ENCODE measurements around the gene NDE1.

GRCh38 chr16:15643946-15644250 lies 6.1 kb upstream of the NDE1 start:
- TF ChIP-seq CTCF (conservative IDR thresholded peaks at IDR 0.05; ENCODE audit: low read length) (no peak), EZH2phosphoT487 (IDR thresholded peaks at IDR 0.05; ENCODE audit: borderline replicate concordance, low read depth, low read length) (no peak)

All from OCI-LY7 (cell line).